Pancreas (tissue), 10 donors: ENCODE data around the gene PEDS1. TPM values are rescaled to one million over a fixed set of nuclear protein-coding genes. Genes with fewer than 3 reads are reported as not detected.
A peak's percentile ranks its signal among the peaks of the same experiment; 100 is the strongest.
"Not testable (repeated sequence)": the region's sequence is repeated elsewhere in the genome, so short reads cannot be mapped to it uniquely, and the experiment has no call there.

Experiments used
- ATAC-seq, 4 donors: fragments of 200-7000 bp; cut with Tn5 transposase; one replicate each; pipeline versions ENCODE4 v1.8.0 to v1.9.1; 2020; ENCODE audit warnings: mild to moderate bottlenecking in 4 of 4, moderate library complexity in 4 of 4
- DNase-seq, 6 donors: peaks; one replicate each; pipeline ENCODE4 v3.0.0-alpha.2; 2020
- FAIRE-seq: peaks from 2 replicates; lab custom pipeline; 2012; peaks lifted over from hg19 to GRCh38; lab: Jason Lieb, UNC
- H3K27ac ChIP-seq, 4 donors: fragments of 200-600 bp; sonication (generic); 1 replicate in 3 of 4; 2 replicates in 1 of 4; pipeline versions ENCODE4 v1.5.0 to v1.8.0; 2020
- H3K27me3 ChIP-seq, 4 donors: fragments of 200-600 bp; one replicate each; pipeline ENCODE4 v1.8.0; 2021
- H3K36me3 ChIP-seq, 3 donors: fragments of 200-600 bp; sonication (generic) in 1 of 3; one replicate each; pipeline versions ENCODE4 v1.5.0 to v1.8.0; 2020 to 2021
- H3K4me1 ChIP-seq, 3 donors: fragments of 200-600 bp; one replicate each; pipeline ENCODE4 v1.8.0; 2021
- H3K4me3 ChIP-seq, 4 donors: fragments of 200-600 bp; sonication (generic) in 2 of 4; one replicate each; pipeline versions ENCODE4 v1.5.0 to v1.8.0; 2020 to 2021
- H3K9me3 ChIP-seq, 4 donors: fragments of 200-600 bp; one replicate each; pipeline ENCODE4 v1.8.0; 2021
- WGBS, 2 donors: extraction: QIAGEN DNeasy Blood & Tissue Kit; methylation state at CpG; one replicate each; pipeline ENCODE4 v1.1.7; 2013; 5-methylcytosine and 5-hydroxymethylcytosine counted together
- intact Hi-C, 3 donors: fragments of 100-400 bp; cut with DNase I; formaldehyde crosslinking; loops; one replicate each; pipeline versions ENCODE4 v1.11.1 to v1.14.2; 2022
- polyA plus RNA-seq, 2 donors: library from polyadenylated mRNA; stranded (reverse); fragments of 200-250 nt; gene quantifications; one replicate each; pipeline ENCODE4 v1.2.3, GENCODE V29; 2013
- total RNA-seq, 6 donors: library from RNA; stranded (reverse); fragmentation: NEBNext Ultra II Directional in 4 of 6; extraction: Animal tissue kit (Norgen Biotek cat#: 25700) in 4 of 6; gene quantifications; one replicate each; pipeline versions ENCODE4 v1.2.1 to v1.2.4, GENCODE V29; 2021 to 2023
- TF ChIP-seq, protein P1 (sequence below), 4 donors: fragments of 200-600 bp; sonication (generic) in 3 of 4; IDR thresholded peaks; one replicate each; pipeline versions ENCODE4 v1.5.0 to v1.8.0; 2021; ENCODE audit warnings: antibody characterized with exemption in 4 of 4
- donor health status: healthy with polysubstance abuse.
- donor health status: DM: no; HTN: no; CAD: no; lungs with moderate emphysema.
- donor health status: DM: no; HTN: no; CAD: no.
- donor health status: control.
- donor health status: control.
- donor health status: Bipolar disorder and iron deficiency.
- donor health status: DM: yes; HTN: yes; CAD: no.
- donor health status: DM: no; HTN: no; CAD: no.
- donor health status: DM: no; HTN: no; CAD: no.
- donor health status: DM: yes; HTN: yes; CAD: no.

The PEDS1 gene
- 1 to 10 TPM; 3.5 to 9.8 (median 6.1) TPM for total RNA-seq
- 10 to 100 TPM in 1 of 2 donors, 1 to 10 TPM in 1; 9.0 to 11.0 TPM for polyA plus RNA-seq

DNA sequence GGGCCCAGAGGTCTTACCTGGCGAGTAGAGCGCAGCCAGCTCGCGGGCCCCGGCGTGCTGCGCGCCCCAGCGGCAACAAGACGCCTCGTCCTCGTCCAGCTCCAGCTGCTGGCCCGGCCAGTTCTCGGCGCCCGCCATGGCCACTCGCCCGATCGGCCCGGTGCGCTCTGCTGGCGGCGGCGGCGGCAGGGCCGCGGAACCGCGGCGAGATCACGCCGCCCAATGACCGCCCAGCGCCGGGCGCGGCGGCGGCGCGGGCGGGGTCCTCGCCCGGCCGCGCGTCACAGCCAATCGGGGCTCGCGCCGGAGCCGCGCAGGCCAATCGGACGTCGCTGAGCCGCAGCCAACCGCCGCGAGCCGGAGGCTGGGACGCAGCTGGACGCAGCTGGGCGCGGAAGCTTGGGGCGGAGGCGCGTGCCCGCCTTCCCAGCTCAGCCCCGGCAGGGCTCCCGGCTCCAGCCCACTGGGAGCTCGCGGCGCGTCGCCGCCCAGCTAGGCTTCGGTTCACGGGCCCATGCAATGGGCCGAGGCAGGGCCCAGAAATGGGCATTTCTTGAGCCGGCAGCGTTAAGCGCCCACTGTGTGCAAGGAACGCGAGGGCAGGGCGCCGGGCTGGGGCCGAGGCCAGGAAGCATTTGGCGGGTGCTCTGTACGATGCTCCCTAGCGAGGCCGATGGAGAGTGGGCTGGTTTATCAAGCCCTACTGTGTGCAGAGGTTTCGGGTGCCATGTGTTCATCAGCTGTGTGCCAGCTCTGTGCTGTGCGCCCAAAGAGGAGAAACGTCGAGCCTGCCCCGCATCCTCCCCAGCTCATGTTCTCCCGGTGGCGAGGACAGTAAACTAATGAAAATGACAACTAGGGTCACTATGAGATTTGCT, at the start of gene PEDS1:
Gene PEDS1 (minus strand): TSS at position 224 of the 878 bp plus-strand sequence. CDS start 86 bp downstream, at position 138.
- Histone ChIP-seq H3K9me3 (no peaks in the 10 kb centered on the region), H3K4me3 (peak within 1 kb of the TSS; percentile 65 to 90 (median 90)), H3K27me3 (no peaks in the 10 kb centered on the region), H3K4me1 (peaks cover 33 to 34% (median 34%) of the 10 kb centered on the region in 3 donors), H3K27ac (peak within 1 kb of the TSS; percentile 69 to 87 (median 83)), H3K36me3 (no peaks in the 10 kb centered on the region)
- FAIRE-seq (no peak), DNase-seq (peak; percentile 86 to 97 (median 94)), ATAC-seq (peak; percentile 83 to 92 (median 90))
- intact Hi-C loops: loop anchor here in 1 of 3 donors (10.0 kb wide), 1 partner anchor 169 kb away; the partner anchor contains the start of gene SNAI1
- TF ChIP-seq, protein P1, sequence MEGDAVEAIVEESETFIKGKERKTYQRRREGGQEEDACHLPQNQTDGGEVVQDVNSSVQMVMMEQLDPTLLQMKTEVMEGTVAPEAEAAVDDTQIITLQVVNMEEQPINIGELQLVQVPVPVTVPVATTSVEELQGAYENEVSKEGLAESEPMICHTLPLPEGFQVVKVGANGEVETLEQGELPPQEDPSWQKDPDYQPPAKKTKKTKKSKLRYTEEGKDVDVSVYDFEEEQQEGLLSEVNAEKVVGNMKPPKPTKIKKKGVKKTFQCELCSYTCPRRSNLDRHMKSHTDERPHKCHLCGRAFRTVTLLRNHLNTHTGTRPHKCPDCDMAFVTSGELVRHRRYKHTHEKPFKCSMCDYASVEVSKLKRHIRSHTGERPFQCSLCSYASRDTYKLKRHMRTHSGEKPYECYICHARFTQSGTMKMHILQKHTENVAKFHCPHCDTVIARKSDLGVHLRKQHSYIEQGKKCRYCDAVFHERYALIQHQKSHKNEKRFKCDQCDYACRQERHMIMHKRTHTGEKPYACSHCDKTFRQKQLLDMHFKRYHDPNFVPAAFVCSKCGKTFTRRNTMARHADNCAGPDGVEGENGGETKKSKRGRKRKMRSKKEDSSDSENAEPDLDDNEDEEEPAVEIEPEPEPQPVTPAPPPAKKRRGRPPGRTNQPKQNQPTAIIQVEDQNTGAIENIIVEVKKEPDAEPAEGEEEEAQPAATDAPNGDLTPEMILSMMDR (IDR thresholded peaks at IDR 0.05): no peak
- 2 to 3% methylated on average over 61 to 99 of the region's 99 CpGs for WGBS, 2 donors

DNA sequence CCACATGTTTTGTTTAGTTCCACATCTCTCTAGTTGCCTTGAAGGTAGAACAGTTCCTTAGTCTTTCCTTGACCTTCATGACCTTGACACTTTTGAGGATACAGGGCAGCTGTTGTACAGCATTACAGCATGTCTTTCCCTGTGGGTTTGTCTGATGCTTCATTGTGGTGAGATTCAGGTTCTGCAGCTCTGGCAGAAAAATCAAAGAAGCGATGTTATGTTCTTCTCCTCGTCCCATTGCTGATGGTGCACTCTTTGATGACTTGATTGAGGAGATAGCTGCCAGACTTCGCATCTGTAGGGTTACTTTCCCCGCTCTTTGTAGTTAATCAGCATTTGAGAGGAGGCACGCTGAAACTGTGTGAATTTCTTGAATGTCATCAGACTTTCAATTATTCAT, 49.2 kb upstream of the PEDS1 start:
- Histone ChIP-seq H3K9me3 (no peaks in the 10 kb centered on the region), H3K27me3 (no peaks in the 10 kb centered on the region), H3K27ac (no peak overlapping the region), H3K36me3 (no peaks in the 10 kb centered on the region), H3K4me3 (no peak overlapping the region), H3K4me1 (peaks cover 0 to 3% (median 0%) of the 10 kb centered on the region in 3 donors)
- 93 to 97% methylated on average over 5 of the region's 5 CpGs for WGBS, 2 donors
- intact Hi-C loops: no loop called here
- DNase-seq (no peak), ATAC-seq (no peak), FAIRE-seq (no peak)
- TF ChIP-seq, protein P1 (IDR thresholded peaks at IDR 0.05): no peak

DNA sequence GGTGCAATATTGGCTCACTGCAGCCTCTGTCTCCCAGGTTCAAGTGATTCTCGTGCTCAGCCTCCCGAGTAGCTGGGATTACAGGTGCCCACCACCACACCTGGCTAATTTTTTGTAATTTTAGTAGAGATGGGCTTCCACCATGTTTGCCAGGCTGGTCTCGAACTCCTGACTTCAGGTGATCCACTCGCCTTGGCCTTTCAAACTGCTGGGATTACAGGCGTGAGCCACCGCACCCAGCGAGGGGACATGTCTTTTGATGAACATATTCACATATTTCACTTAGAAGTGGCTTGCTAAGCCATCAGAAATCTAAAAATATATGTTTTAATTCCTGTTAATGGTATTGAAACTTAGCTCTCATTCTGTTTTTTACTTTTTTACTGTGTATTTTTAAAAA, 48.2 kb upstream of the PEDS1 start:
- H3K27me3 ChIP-seq, DNase-seq, intact Hi-C loops, H3K36me3 ChIP-seq, ATAC-seq, H3K4me3 ChIP-seq, H3K27ac ChIP-seq, FAIRE-seq, H3K9me3 ChIP-seq, H3K4me1 ChIP-seq: not testable (repeated sequence)
- 94 to 98% methylated on average over 7 of the region's 7 CpGs for WGBS, 2 donors

DNA sequence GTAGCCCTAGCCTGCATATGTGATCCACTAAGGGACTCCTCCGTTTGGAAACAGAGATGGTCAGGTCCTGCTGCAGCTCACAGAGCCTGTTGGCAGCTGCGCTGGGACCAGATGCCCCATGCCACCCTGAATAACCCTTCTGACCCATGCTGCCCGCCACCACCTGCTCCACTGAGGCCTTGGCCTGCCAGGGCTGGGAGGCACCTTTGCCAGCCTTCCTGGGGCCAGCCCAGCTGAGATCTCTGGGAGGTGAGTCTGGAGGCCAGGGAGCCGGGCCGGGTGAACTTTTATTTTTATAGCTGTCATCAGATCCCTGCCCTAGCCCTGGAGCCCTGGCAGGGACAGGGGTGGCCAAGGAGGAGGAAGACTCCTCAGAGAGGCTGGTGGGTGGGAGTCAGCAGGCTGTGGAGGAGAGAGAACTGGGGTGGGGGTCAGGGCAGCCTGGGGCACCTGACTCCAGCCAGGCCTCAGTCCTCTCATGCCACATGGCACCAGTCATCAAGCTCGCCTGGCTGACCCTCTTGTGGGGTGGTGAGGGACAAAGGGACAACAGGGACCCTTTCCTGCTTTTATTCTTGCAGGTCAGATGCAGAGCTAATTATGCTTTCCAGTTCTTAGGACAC, 47.1 kb upstream of the PEDS1 start:
- Histone ChIP-seq H3K4me1 (peaks cover 0 to 3% (median 0%) of the 10 kb centered on the region in 3 donors), H3K9me3 (no peaks in the 10 kb centered on the region), H3K4me3 (no peak overlapping the region), H3K27me3 (no peaks in the 10 kb centered on the region), H3K36me3 (no peaks in the 10 kb centered on the region), H3K27ac (peak overlapping the region in 1 of 4 donors; percentile 22)
- DNase-seq (peak in 1 of 6 donors; percentile 67), FAIRE-seq (no peak), ATAC-seq (peak; percentile 26 to 83 (median 51))
- TF ChIP-seq, protein P1 (IDR thresholded peaks at IDR 0.05): no peak
- WGBS, 2 donors: 46 to 53% methylated on average over 6 of the region's 6 CpGs
- intact Hi-C loops: no loop called here

DNA sequence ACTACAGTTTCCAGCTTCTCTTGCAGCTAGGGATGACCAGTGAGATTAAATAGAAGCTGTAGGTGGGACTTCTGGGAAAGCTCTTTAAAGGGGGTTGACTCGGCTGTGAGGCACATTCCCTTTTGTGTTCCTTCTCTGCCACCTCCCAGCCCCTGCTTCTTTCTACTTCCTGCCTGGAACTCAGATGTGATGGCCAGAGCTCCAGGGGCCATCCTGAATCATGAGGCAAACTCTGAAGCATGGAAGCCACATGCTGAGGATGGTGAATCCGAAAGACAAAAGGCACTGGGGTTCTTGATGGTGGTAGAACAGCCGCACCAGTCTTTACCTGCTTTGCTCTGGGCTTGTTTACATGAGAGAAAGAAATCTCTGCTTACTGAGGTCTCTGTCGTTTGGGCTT, 46.2 kb upstream of the PEDS1 start:
- WGBS, 2 donors: 83 to 84% methylated on average over 4 of the region's 4 CpGs
- peaks cover 0 to 3% (median 0%) of the 10 kb centered on the region in 3 donors for H3K4me1 ChIP-seq
- intact Hi-C loops: loop anchor here in 1 of 3 donors (10.0 kb wide), 1 partner anchor 85 kb away; no protein-coding TSS in a partner anchor
- no peak overlapping the region for H3K4me3 ChIP-seq
- H3K27me3 ChIP-seq: no peaks in the 10 kb centered on the region
- FAIRE-seq (no peak), ATAC-seq (no peak), DNase-seq (no peak)
- peaks cover 0 to under 1% (median 0%) of the 10 kb centered on the region in 3 donors for H3K36me3 ChIP-seq
- peak overlapping the region in 1 of 4 donors; percentile 22 for H3K27ac ChIP-seq
- no peaks in the 10 kb centered on the region for H3K9me3 ChIP-seq
- TF ChIP-seq, protein P1 (IDR thresholded peaks at IDR 0.05): no peak
